Thyroid gland (tissue), 4 donors: ENCODE results near the gene CEACAM5.

Experiments
- CTCF ChIP-seq, 6 experiments: fragments of 200-600 bp in 3 of 6; fragments of 450-650 bp in 3 of 6; sonication (generic) in 3 of 6; IDR thresholded peaks; one replicate each; pipeline ENCODE4 v1.5.1; 2016 to 2019; ENCODE audit warnings: antibody characterized with exemption in 6 of 6, mild to moderate bottlenecking in 2 of 6, inconsistent platforms in 1 of 6, moderate library complexity in 1 of 6
- POLR2A ChIP-seq, 2 donors: fragments of 450-650 bp; IDR thresholded peaks; one replicate each; pipeline ENCODE4 v1.6.1; 2017; ENCODE audit warnings: antibody characterized with exemption in 2 of 2, mild to moderate bottlenecking in 2 of 2, moderate library complexity in 1 of 2

DNA sequence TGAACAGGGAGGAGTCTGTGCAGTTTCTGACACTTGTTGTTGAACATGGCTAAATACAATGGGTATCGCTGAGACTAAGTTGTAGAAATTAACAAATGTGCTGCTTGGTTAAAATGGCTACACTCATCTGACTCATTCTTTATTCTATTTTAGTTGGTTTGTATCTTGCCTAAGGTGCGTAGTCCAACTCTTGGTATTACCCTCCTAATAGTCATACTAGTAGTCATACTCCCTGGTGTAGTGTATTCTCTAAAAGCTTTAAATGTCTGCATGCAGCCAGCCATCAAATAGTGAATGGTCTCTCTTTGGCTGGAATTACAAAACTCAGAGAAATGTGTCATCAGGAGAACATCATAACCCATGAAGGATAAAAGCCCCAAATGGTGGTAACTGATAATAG lies 63.0 kb downstream of the CEACAM5 start:
- TF ChIP-seq POLR2A (IDR thresholded peaks at IDR 0.05): no peak
- no peak for TF ChIP-seq CTCF (IDR thresholded peaks at IDR 0.05)
